Stimulated activated CD4-positive, alpha-beta T cell treated with anti-CD3 and anti-CD28 coated beads, TNF-alpha, amount 100 ng/mL, for 24 hours (primary cell): Measurements from ENCODE around the gene COPS7A.
"Not testable (repeated sequence)": the region's sequence is repeated elsewhere in the genome, so short reads cannot be mapped to it uniquely, and the experiment has no call there.

Experiments used
- DNase-seq, 3 experiments: peaks; one replicate each; pipeline ENCODE4 v3.0.0-alpha.2; 2020; ENCODE audit warnings: low read depth in 3 of 3

COPS7A gene

GRCh38 chr12:6701078-6701768 lies 22.6 kb upstream of the COPS7A start:
- no peak for DNase-seq

- no peak for DNase-seq
Observed at GRCh38 chr12:6703631-6704030, 20.2 kb upstream of the COPS7A start.

GRCh38 chr12:6708351-6708750 lies 15.5 kb upstream of the COPS7A start:
- not testable (repeated sequence) for DNase-seq

- no peak for DNase-seq
Observed at GRCh38 chr12:6708960-6709394, 14.9 kb upstream of the COPS7A start.

- not testable (repeated sequence) for DNase-seq
Observed at GRCh38 chr12:6716031-6716873, 7.6 kb upstream of the COPS7A start.

GRCh38 chr12:6716874-6717437 lies 6.9 kb upstream of the COPS7A start:
- no peak for DNase-seq

GRCh38 chr12:6722863-6723262 lies 983 bp upstream of the COPS7A start:
- no peak for DNase-seq

GRCh38 chr12:6724409-6724797 lies 557 bp downstream of the COPS7A start:
- DNase-seq: peak in 1 of 3 experiments; percentile 19

GRCh38 chr12:6725350-6725749 lies 1.5 kb downstream of the COPS7A start:
- DNase-seq: no peak

- DNase-seq: no peak
Observed at GRCh38 chr12:6729186-6729585, 5.3 kb downstream of the COPS7A start.

- DNase-seq: no peak
Observed at GRCh38 chr12:6730169-6730568, 6.3 kb downstream of the COPS7A start.

- no peak for DNase-seq
Observed at GRCh38 chr12:6734506-6735387, 10.9 kb downstream of the COPS7A start.

GRCh38 chr12:6735448-6736191 lies 11.8 kb downstream of the COPS7A start:
- peak in 1 of 3 experiments; percentile 36 for DNase-seq

GRCh38 chr12:6736754-6737153 lies 12.9 kb downstream of the COPS7A start:
- DNase-seq: no peak

GRCh38 chr12:6742080-6742479 lies 18.2 kb downstream of the COPS7A start:
- DNase-seq: not testable (repeated sequence)

GRCh38 chr12:6742834-6743233 lies 19.0 kb downstream of the COPS7A start:
- no peak for DNase-seq

- not testable (repeated sequence) for DNase-seq
Observed at GRCh38 chr12:6743300-6743699, 19.5 kb downstream of the COPS7A start.

GRCh38 chr12:6745741-6746525 lies 22.1 kb downstream of the COPS7A start:
- DNase-seq: no peak

GRCh38 chr12:6747216-6747615 lies 23.4 kb downstream of the COPS7A start:
- DNase-seq: no peak

- DNase-seq: no peak
Observed at GRCh38 chr12:6748761-6749160, 24.9 kb downstream of the COPS7A start.
